Natural killer cell (primary cell): Measurements from ENCODE around the gene PTX4. TPM values are rescaled to one million over a fixed set of nuclear protein-coding genes. Genes with fewer than 3 reads are reported as not detected.

ENCODE experiments used
- ATAC-seq, 3 donors: fragments of 150-1000 bp in 2 of 3; fragments of 200-7000 bp in 1 of 3; cut with Tn5 transposase; 1 replicate in 1 of 3; 2 replicates in 2 of 3; pipeline ENCODE4 v1.10.0; 2021; ENCODE audit warnings: mild to moderate bottlenecking in 2 of 3, moderate library complexity in 2 of 3
- DNase-seq, 2 donors: peaks; one replicate each; pipeline versions ENCODE4 v3.0.0 to v3.0.0-alpha.2; 2013 to 2021; ENCODE audit warnings: mixed read lengths in 1 of 2
- H3K27ac ChIP-seq: one replicate; pipeline ENCODE4 v1.5.1; 2013; ENCODE audit warnings: mild to moderate bottlenecking, low read length
- H3K27me3 ChIP-seq: one replicate; pipeline ENCODE4 v1.6.1; 2013; ENCODE audit warnings: low read length; ENCODE audit not compliant: control insufficient read depth, insufficient read depth
- H3K36me3 ChIP-seq: one replicate; pipeline ENCODE4 v1.6.1; 2013; ENCODE audit warnings: low read length; ENCODE audit not compliant: control insufficient read depth, insufficient read depth
- H3K4me1 ChIP-seq: one replicate; pipeline ENCODE4 v1.6.1; 2013; ENCODE audit warnings: low read length; ENCODE audit not compliant: control insufficient read depth, insufficient read depth
- H3K4me3 ChIP-seq: one replicate; pipeline ENCODE4 v1.5.1; 2013; ENCODE audit warnings: low read length
- H3K9me3 ChIP-seq: one replicate; pipeline ENCODE4 v1.6.1; 2013; ENCODE audit warnings: low read length; ENCODE audit not compliant: control insufficient read depth, insufficient read depth
- H3K27ac Mint-ChIP-seq, 2 donors: one replicate each; pipeline ENCODE4 v1.8.0; 2022; ENCODE audit warnings: mild to moderate bottlenecking in 2 of 2, mixed read lengths in 2 of 2, moderate library complexity in 1 of 2
- H3K27me3 Mint-ChIP-seq, 2 donors: one replicate each; pipeline ENCODE4 v1.8.0; 2022; ENCODE audit warnings: low read depth in 2 of 2, mixed read lengths in 2 of 2
- H3K36me3 Mint-ChIP-seq: one replicate; pipeline ENCODE4 v1.8.0; 2022; ENCODE audit warnings: mixed read lengths
- H3K4me1 Mint-ChIP-seq, 2 donors: one replicate each; pipeline ENCODE4 v1.8.0; 2022; ENCODE audit warnings: mixed read lengths in 2 of 2
- H3K4me3 Mint-ChIP-seq: one replicate; pipeline ENCODE4 v1.8.0; 2022; ENCODE audit warnings: mild to moderate bottlenecking, moderate library complexity, mixed read lengths
- H3K9me3 Mint-ChIP-seq, 2 donors: one replicate each; pipeline ENCODE4 v1.8.0; 2022; ENCODE audit warnings: mixed read lengths in 2 of 2
- WGBS: methylation state at CpG from one replicate; pipeline ENCODE4 v1.1.7; 2013; ENCODE audit warnings: missing lambda C conversion rate; ENCODE audit not compliant: insufficient coverage; 5-methylcytosine and 5-hydroxymethylcytosine counted together
- intact Hi-C: fragments of 100-400 bp; cut with micrococcal nuclease; formaldehyde crosslinking; loops from one replicate; pipeline ENCODE4 v1.14.2; 2022
- total RNA-seq, 4 donors: library from RNA; stranded (reverse); fragments of 120-200 nt in 1 of 4; gene quantifications; one replicate each; pipeline versions ENCODE4 v1.2.3 to v1.2.4, GENCODE V29; 2013 to 2022
- TF ChIP-seq, protein P1 (sequence below): fragments of 200-600 bp; IDR thresholded peaks from one replicate; pipeline ENCODE4 v1.8.0; 2022; ENCODE audit warnings: antibody characterized with exemption

PTX4 gene
- total RNA-seq = under 1 TPM in 1 of 3 donors, not detected in 2; 0.31 TPM
- not detected for total RNA-seq (2013)

DNA sequence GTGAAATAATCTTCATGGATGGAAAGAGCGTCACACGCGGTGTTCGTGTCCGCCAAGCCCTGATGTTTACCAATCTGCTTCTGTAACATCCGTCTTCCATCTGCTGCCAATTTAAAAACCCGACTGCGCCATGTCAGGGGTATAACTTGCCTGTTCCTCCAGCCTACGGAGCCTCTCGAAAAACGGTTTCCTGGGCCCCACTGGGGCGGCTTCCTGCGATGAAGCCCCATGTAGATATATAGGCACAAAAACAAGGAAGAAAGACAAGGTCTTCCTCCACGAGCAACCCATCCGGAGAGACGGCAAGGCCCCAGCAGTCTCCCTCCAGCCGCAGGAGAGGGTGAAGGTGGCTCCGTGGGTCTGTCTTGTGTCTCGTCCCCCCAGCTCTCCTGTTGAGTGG is at the start of gene PTX4:
Gene PTX4, minus strand, starts transcription at position 326 of the 400 bp plus-strand sequence. Its CDS starts 35 bp downstream, at position 291.
- WGBS = 71% methylated on average over 19 of the region's 19 CpGs
- Mint-ChIP-seq H3K4me3 (no peak within 1 kb of the TSS), H3K4me1 (peaks cover 9 to 13% of the 10 kb centered on the region in 2 donors), H3K27me3 (peaks cover 0 to 2% of the 10 kb centered on the region in 2 donors), H3K27ac (no peak within 1 kb of the TSS), H3K36me3 (no peaks in the 10 kb centered on the region), H3K9me3 (no peaks in the 10 kb centered on the region)
- no peaks in the 10 kb centered on the region for H3K9me3 ChIP-seq
- peaks cover 11% of the 10 kb centered on the region for H3K4me1 ChIP-seq
- TF ChIP-seq, protein P1, sequence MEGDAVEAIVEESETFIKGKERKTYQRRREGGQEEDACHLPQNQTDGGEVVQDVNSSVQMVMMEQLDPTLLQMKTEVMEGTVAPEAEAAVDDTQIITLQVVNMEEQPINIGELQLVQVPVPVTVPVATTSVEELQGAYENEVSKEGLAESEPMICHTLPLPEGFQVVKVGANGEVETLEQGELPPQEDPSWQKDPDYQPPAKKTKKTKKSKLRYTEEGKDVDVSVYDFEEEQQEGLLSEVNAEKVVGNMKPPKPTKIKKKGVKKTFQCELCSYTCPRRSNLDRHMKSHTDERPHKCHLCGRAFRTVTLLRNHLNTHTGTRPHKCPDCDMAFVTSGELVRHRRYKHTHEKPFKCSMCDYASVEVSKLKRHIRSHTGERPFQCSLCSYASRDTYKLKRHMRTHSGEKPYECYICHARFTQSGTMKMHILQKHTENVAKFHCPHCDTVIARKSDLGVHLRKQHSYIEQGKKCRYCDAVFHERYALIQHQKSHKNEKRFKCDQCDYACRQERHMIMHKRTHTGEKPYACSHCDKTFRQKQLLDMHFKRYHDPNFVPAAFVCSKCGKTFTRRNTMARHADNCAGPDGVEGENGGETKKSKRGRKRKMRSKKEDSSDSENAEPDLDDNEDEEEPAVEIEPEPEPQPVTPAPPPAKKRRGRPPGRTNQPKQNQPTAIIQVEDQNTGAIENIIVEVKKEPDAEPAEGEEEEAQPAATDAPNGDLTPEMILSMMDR = no peak
- no peaks in the 10 kb centered on the region for H3K36me3 ChIP-seq
- no peak within 1 kb of the TSS for H3K27ac ChIP-seq
- ATAC-seq (no peak), DNase-seq (no peak)
- no peaks in the 10 kb centered on the region for H3K27me3 ChIP-seq
- H3K4me3 ChIP-seq = no peak within 1 kb of the TSS
- intact Hi-C loops = no loop called here

DNA sequence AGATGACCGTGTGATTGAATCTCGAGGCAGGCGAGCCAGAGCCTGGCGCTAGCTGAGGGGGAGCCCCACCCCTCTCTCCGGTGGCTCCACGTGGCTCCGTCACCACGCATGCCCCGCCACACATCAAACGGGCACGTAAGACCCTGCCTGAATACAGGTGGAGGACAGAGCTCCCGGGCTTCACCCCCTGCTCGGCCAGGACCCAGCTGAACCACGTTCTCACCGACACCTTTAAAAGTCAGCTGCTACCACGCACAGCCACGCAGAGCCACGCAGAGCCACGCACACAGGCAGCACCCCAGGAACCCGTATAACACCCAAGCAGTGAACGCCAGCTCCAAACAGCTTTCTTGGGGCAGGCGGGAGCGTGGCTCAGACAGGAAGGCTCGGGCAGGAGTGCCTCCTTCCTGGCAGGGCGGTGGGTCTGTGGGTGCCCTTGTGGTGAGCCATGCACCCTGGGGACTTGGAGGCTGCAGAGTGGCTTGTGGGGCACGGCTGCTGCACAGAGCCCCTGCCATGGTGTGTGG is 49.1 kb upstream of the PTX4 start:
- Histone ChIP-seq H3K27ac (peak overlapping the region; percentile 4), H3K9me3 (no peaks in the 10 kb centered on the region), H3K36me3 (peaks cover 6% of the 10 kb centered on the region), H3K27me3 (no peaks in the 10 kb centered on the region), H3K4me1 (peaks cover 70% of the 10 kb centered on the region), H3K4me3 (no peak overlapping the region)
- H3K36me3 Mint-ChIP-seq = no peaks in the 10 kb centered on the region
- TF ChIP-seq, protein P1 = no peak
- DNase-seq (peak in 1 of 2 donors; percentile 57), ATAC-seq (peak in 1 of 3 donors; percentile 17)
- peaks cover 38% of the 10 kb centered on the region in 2 donors for H3K4me1 Mint-ChIP-seq
- H3K9me3 Mint-ChIP-seq = no peaks in the 10 kb centered on the region
- intact Hi-C loops = no loop called here
- WGBS = 24% methylated on average over 26 of the region's 26 CpGs
- H3K27me3 Mint-ChIP-seq = no peaks in the 10 kb centered on the region
- H3K4me3 Mint-ChIP-seq = peak overlapping the region; percentile 52
- peak overlapping the region; percentile 21 to 73 for H3K27ac Mint-ChIP-seq

DNA sequence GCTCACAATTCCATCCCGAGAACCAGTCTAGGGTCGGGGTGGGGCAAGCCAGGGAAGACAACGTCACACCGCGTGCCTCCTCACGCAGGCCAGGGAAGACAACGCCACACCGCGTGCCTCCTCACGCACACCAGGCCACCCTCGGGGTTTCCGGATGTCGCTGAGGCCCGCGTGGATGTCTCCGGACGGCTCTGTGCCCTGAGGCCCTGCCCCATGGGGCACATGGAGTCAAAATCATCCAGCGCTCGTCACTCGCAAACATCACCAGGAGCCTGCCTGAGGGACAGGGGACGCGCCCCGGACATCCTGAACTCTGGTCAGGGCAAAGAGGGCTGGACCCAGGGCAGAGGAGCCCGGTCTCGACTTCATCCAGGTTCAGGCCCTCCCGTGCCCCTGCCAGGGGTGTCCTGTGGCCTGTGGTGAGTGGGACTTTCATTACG is 48.4 kb upstream of the PTX4 start:
- DNase-seq = no peak
- H3K27me3 Mint-ChIP-seq = no peaks in the 10 kb centered on the region
- Histone ChIP-seq H3K27me3 (no peaks in the 10 kb centered on the region), H3K27ac (no peak overlapping the region), H3K36me3 (peaks cover 6% of the 10 kb centered on the region), H3K4me3 (no peak overlapping the region), H3K4me1 (peaks cover 70% of the 10 kb centered on the region), H3K9me3 (no peaks in the 10 kb centered on the region)
- H3K4me1 Mint-ChIP-seq = peaks cover 38% of the 10 kb centered on the region in 2 donors
- no peak overlapping the region for H3K4me3 Mint-ChIP-seq
- ATAC-seq = no peak
- intact Hi-C loops = no loop called here
- no peaks in the 10 kb centered on the region for H3K9me3 Mint-ChIP-seq
- 88% methylated on average over 27 of the region's 27 CpGs for WGBS
- H3K27ac Mint-ChIP-seq = peak overlapping the region in 1 of 2 donors; percentile 78
- TF ChIP-seq, protein P1 = no peak
- no peaks in the 10 kb centered on the region for H3K36me3 Mint-ChIP-seq

DNA sequence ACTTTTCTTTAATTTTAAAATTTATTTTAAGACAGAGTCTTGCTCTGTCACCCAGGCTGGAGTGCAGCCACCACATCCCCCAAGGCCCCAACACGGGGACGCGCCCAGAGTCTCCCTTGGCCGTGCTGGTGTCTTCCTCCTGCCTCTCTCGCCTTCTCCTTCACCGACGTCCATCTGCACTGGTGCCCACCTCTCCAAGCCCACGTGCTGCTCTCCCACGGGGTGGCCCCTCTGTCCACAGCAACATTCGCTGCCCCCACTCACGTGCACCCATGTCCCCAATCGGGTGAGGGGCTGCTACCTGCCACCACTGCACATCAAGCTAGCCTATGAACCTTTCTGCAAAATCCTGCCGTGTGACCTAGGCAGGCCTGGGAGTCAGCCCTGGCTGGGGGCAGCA is 47.9 kb upstream of the PTX4 start:
- Histone ChIP-seq H3K9me3 (no peaks in the 10 kb centered on the region), H3K27ac (no peak overlapping the region), H3K4me1 (peaks cover 70% of the 10 kb centered on the region), H3K36me3 (peaks cover 6% of the 10 kb centered on the region), H3K4me3 (no peak overlapping the region), H3K27me3 (no peaks in the 10 kb centered on the region)
- DNase-seq (no peak), ATAC-seq (no peak)
- intact Hi-C loops = no loop called here
- TF ChIP-seq, protein P1 = no peak
- 82% methylated on average over 13 of the region's 13 CpGs for WGBS
- H3K4me1 Mint-ChIP-seq = peaks cover 38% of the 10 kb centered on the region in 2 donors
- peak overlapping the region; percentile 19 to 78 for H3K27ac Mint-ChIP-seq
- no peaks in the 10 kb centered on the region for H3K9me3 Mint-ChIP-seq
- no peaks in the 10 kb centered on the region for H3K36me3 Mint-ChIP-seq
- peak overlapping the region; percentile 76 for H3K4me3 Mint-ChIP-seq
- no peaks in the 10 kb centered on the region for H3K27me3 Mint-ChIP-seq
